HG03521 (cell line): Measurements from ENCODE around the gene TMEM98.
"Not testable (repeated sequence)": the region's sequence is repeated elsewhere in the genome, so short reads cannot be mapped to it uniquely, and the experiment has no call there.

Experiments
- ATAC-seq: cut with Tn5 transposase; IDR thresholded peaks from one replicate; pipeline ENCODE4 v1.9.1; 2021; ENCODE audit warnings: mild to moderate bottlenecking, moderate library complexity; ENCODE audit not compliant: unreplicated experiment

The TMEM98 gene

DNA sequence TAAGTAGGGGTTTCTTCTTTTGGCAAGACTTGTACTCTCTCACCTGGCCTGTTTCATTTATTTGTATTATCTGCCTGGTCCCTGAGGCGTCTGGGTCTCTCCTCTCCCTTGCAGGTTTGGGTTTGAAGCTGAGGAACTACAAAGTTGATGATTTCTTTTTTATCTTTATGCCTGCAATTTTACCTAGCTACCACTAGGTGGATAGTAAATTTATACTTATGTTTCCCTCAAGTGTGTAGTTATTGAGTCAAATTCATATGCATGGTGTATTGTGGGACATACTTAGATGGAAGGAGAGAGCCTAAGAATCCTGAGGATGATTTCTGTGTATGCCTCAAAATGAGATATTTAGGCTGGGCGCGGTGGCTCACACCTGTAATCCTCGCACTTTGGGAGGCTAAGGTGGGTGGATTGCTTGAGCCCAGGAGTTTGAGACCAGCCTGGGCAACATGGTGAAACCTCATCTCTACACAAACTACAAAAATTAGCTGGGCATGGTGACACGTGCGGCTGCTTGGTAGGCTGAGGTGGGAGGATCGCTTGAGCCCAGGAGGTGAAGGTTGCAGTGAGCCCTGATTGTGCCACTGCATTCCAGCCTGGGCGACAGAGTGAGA is 13.6 kb downstream of the TMEM98 start:
- no peak for ATAC-seq

DNA sequence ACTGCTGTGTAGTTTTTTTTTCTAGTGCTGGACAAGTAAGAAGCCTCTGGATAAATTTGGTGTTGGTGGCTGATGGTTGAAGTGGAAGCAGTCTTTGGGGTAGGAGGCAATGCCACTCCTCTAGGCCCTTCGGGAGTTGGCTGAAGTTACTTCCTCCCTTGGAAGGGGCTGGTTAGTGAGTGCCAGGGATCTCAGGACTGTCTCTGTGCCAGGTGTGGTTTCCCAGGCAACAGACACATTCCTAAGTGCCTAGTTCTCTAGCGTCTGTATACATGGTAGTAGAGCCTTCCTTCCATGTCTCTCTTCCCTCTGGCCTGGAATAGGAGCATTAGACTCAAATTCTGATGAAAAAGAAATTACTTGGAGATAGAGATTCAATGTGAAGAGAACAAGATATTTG is 15.3 kb downstream of the TMEM98 start:
- ATAC-seq: no peak

- ATAC-seq: no peak
Measured at GRCh38 chr17:32943647-32944191, 15.8 kb downstream of the TMEM98 start.

DNA sequence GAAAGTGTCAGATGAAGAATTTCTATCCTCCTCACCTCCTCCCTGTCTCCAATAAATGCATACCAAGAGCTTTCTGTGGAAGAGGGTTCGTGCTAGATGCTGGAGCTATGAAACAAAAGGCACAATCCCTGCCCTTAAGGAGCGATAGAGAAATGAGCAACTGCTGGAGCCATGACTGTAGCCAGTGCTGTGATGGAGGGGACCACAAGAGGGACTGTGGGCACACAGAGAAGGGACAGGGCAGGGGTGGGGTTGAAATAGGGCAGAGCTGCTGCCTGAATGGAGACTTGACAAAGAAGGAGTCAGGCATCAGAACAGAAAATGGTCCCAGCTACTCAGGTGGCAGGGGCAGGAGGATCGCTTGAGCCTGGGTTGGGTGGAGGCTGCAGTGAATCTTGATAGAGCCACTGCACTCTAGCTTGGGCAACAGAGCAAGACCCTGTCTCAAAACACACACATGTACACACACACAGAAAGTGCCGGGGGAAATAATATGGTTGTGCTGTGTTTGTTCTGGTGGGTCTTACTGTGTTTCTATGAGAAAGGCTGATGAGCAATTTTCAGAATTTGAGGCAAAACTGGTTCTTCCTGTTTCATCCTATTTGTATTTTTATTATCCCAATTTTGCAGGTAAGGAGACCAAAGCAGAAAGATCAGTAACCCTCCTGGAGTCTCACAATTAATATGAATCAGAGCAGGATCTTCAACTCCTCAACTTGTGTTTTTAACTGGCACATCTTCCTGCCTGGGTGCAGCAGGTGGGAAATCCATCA is 16.5 kb downstream of the TMEM98 start:
- no peak for ATAC-seq

GRCh38 chr17:32946375-32947135 is 18.6 kb downstream of the TMEM98 start:
- ATAC-seq: no peak

- no peak for ATAC-seq
Measured at GRCh38 chr17:32947736-32948135, 19.8 kb downstream of the TMEM98 start.

GRCh38 chr17:32949181-32949580 is 21.2 kb downstream of the TMEM98 start:
- no peak for ATAC-seq

GRCh38 chr17:32952491-32952890 is 24.5 kb downstream of the TMEM98 start:
- ATAC-seq: not testable (repeated sequence)

GRCh38 chr17:32953045-32953444 is 25.1 kb downstream of the TMEM98 start:
- no peak for ATAC-seq

DNA sequence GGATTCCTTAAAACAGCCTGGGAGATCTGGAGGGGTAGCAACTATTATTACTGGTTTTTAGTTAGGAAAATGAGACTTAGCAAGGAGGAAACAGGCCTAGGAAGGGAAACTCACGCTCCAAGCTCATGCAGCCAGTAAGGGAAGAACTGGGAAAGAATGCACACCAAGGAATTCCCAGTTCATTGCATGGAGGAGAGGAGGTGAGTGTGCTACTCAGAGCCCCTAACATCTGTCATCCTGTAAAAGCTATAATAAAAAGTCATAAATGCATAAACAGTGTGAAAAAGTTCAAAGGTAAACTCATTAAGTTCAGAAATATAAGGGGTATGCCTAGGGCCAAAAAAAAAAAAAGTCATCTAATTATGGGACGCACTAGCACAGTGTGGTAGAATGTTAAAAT is 25.9 kb downstream of the TMEM98 start:
- ATAC-seq: no peak

DNA sequence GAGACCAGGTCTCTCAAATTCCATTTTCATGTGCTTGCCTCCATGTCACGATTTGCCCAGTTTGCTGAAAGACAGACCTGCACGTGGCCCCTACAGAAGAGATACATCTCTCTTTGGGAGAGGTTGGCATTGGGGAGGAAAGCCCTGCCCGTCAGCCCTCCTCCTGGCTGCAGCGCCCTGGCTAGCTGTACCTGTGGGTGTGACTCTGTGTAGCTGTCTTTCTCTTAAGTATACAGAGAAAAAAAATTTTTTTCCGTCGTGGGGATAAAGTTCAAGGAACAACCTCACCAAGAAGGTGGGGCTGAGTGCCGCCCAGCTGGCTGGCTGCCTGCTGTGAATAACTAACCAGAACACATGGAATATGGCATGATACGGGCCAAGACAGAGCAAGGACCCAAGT is 26.5 kb downstream of the TMEM98 start:
- ATAC-seq: no peak

DNA sequence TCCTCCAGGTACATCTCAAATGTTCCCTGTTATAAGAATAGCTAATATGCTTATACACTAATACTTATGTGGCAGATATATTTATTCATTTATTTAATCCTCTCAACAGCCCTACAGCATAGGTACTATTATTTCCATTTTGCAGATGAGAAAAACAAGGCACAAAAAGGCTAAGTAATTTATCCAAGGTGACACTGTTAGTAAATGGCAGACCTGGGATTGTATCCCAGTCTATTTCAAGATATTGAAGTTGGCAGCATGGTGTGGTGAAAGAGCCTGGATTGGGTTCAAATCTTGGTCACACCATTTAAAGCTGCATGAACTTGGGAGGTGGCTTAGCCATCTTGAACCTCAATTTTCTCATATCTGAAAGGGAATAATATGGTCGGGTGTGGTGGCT is 27.2 kb downstream of the TMEM98 start:
- ATAC-seq: no peak

DNA sequence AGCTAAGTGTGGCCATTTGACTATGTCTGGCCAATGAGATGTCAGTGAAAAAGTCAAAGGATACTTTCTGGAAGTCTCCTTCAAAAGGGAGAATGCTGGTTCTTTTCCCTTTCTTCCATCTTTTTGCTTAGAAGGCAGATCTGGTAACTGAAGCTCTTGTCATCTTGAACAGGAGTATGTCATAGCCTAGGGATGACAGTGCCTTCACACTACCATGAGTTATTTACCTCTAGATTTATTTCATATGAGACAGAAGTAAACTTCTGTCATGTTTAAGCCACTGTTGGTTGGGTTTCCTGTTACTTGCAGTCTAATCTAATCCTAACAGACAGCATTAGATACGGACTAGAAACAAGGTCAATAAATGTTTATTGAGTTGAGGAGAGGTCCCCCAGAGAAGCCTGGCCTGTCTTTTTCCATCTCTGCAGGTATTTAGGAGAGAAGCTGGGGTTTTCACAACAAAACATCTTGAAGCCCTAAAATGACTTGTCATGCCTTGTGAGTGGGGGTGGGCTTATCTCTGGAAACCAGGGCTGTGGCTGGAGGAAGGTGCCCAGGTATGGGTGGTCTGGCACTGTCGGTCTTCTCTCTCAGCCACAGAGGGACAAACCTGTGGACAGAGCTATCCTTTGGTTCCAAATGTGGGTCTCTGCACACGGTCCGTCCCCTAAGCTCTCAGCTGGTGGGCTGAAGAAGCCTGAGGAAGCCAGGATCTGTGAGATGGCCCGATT is 28.5 kb downstream of the TMEM98 start:
- ATAC-seq: no peak

DNA sequence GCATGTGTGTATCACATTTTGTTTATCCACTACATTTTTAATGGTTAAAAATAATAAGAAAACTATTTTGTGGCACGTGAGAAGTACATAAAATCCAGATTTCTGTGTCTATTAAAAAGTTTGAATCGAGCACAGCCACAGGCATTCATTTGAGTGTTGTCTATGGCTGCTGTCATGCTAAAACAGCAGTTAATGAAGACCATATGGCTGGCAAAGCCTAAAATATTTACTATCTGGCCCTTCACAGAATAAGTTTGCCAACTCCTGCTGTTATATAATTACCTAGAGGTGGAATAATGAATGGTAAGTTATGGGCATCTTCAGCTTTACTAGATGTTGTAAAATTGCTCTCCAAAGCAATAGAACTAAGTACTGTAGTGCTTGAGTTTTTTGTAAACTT is 30.5 kb downstream of the TMEM98 start:
- no peak for ATAC-seq

DNA sequence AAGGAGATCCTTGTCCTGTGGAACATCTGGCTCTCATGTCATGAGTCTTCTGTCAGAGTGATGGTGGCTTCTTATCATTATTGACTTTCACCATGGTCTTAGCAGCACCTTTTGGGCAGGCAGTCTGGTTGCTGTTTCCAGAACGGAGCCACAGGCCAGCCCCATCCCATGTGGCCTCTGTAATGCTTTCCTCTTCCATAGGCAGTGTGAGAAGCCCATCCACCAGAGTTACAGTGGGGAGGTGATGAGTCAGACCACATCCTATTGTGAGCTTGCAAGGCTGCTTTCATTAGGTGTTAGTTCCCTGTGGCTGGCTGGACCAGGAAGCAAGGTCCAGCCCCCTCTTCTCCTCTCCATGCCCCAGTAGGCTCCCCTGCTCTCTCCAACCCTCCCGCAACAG is 32.9 kb downstream of the TMEM98 start:
- ATAC-seq: no peak

GRCh38 chr17:32962320-32962711 is 34.4 kb downstream of the TMEM98 start:
- ATAC-seq: no peak

DNA sequence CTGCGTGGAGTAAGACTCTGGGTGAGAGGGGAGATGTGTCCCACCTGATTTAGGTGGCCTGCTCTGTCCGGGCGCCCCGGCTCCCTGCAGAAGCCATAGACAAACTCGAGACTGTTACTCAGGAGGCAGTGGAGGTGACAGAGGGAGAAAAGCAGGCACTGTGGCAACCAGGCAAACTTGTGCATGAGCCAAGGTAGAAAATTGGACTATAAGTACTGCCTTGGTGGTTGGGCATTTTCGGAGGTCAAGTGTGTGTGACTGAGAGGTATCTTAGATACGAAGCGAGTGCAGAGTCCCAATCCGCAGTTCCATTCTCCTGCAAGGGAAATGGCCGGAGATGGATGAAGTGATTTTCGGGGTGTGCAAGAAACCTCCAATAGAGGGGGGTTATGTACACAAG is 36.6 kb downstream of the TMEM98 start:
- no peak for ATAC-seq

- not testable (repeated sequence) for ATAC-seq
Measured at GRCh38 chr17:32969231-32969630, 41.3 kb downstream of the TMEM98 start.

DNA sequence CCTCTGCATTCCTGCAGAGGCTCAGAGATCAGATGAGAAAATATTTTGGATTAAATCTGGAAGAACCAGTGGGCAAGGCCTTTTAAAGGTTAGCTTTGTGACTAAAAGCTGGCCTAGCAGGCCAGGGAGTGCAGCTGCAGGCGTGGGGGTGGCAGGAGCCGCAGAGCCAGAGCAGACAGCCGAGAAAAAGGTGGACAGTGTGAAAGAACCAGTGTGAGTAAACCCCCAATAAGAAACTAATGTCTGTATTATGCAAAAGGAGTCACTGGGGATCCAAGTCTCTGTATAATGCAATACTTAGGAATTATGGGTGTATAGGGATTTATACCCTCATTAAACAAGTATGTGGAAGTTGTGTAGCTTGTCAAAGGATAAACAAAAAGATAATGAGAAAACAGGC is 42.3 kb downstream of the TMEM98 start:
- ATAC-seq: no peak

DNA sequence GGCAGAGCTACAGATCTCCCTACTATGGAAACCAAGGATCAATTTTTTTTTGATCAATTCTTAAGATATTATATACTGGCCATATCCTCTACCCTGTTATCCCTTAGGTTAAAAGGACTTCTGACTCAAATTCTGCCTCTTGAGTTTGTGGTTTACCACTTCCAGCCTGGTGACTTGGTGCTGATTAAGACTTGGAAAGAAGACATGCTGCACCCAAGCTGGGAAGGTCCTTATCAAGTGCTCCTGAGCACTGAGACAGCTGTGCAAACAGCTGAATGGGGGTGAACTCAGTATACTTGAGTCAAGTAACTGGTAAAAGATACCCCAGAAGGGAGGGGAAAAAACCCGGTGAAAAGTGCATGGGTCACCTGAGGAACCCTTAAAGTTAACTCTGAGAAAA is 43.2 kb downstream of the TMEM98 start:
- ATAC-seq: no peak

DNA sequence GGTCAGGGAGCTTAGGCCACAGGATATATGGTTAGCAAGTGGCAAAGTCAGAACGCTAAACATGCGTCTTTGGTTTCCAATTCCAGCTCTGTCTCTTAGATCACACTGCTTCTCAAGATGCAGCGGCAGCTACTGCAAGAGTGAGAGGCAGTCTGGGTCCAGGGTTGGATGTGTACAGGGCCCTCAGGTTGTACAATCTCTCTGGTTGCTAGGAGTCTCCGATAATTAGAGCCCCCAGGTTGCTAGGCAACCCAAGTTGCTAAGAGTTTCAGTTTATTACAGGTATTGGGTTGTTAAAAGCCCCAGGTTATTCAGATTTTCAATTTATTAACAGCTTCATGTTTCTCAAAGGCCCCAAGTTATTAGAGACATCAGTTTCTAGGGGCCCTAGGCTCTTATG is 48.2 kb downstream of the TMEM98 start:
- ATAC-seq: no peak
